ENCODE measurements around the gene ACTR3C. TPM values are rescaled to one million over a fixed set of nuclear protein-coding genes. Genes with fewer than 3 reads are reported as not detected.

The ACTR3C gene
- total and polyA plus RNA-seq, 2 donors from 2014 or later = 15.8 to 31.6 TPM

DNA sequence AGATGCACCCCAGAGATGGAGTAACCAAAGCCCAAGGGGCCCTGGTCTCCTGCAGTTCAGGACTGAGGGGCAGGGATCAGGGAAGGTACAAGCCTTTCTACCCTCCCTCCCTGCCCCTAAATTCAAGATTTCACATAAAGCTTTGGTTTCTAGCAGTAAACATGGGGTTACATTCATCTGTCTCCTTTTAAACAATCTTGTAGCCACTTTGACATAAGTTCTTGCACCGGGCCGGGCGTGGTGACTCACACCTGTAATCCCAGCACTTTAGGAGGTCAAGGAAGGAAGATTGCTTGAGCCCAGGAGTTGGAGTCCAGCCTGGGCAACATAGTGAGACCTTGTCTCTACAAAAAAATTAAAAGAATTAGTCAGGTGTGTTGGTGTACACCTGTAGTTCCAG, 4.0 kb upstream of the ACTR3C start:
- Histone ChIP-seq H3K36me3 (ENCODE audit: control insufficient read depth in 2 of 3, insufficient read depth in 3 of 3, low read length in 3 of 3) (peaks cover 0 to 15% (median 0%) of the 10 kb centered on the region in 3 donors), H3K4me3 (ENCODE audit: low read length in 3 of 3) (no peak overlapping the region), H3K9ac (ENCODE audit: low read length in 3 of 3) (no peak overlapping the region), H3K27me3 (ENCODE audit: control insufficient read depth, insufficient read depth, low read length) (no peaks in the 10 kb centered on the region), H3K27ac (ENCODE audit: low read depth in 2 of 2, low read length in 2 of 2) (no peak overlapping the region), H3K4me1 (ENCODE audit: control insufficient read depth in 2 of 3, insufficient read depth in 2 of 3, low read depth in 1 of 3, low read length in 3 of 3) (peaks cover 0 to 18% (median 7%) of the 10 kb centered on the region in 3 donors), H3K9me3 (ENCODE audit: control insufficient read depth in 2 of 3, insufficient read depth in 1 of 3, low read length in 3 of 3) (no peaks in the 10 kb centered on the region)
- TF ChIP-seq CTCF (IDR thresholded peaks at IDR 0.05; ENCODE audit: borderline replicate concordance, extremely low read depth, insufficient read depth) = no peak
- no peak for FAIRE-seq
- intact Hi-C loops (cut with DNase I) = no loop called here
- no peak for DNase-seq

DNA sequence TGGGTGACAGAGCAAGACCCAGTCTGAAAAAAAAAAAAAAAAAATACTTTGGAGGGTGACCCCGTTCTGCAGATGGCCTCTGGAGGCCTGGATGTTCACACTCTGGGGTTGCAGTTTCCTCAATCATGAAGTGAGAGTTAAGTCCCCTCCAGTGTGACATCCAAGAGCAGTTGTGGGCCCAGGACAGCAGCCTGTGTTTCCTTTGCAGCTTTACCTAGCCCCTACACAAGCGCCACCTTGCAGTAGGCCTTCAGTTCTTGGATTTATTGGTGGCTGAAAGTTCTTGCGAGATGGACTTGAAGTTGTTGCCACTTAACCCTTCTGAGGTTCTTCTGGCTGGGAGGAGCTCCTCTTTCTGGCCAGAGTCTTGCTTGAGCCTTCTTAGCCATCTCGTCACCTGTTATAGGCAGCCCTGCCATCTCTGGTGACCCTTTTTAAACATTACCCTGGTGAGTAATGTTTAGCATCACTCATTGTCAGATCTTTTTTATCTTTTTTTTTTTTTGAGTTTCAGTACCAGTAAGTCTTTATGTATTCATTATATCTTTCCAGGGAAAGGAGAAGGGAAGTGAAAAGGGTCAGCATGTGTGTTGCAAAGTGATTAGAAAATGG, 3.4 kb upstream of the ACTR3C start:
- Histone ChIP-seq H3K27me3 (ENCODE audit: control insufficient read depth, insufficient read depth, low read length) (no peaks in the 10 kb centered on the region), H3K4me3 (ENCODE audit: low read length in 3 of 3) (no peak overlapping the region), H3K4me1 (ENCODE audit: control insufficient read depth in 2 of 3, insufficient read depth in 2 of 3, low read depth in 1 of 3, low read length in 3 of 3) (peaks cover 0 to 23% (median 12%) of the 10 kb centered on the region in 3 donors), H3K36me3 (ENCODE audit: control insufficient read depth in 2 of 3, insufficient read depth in 3 of 3, low read length in 3 of 3) (peaks cover 0 to 15% (median 0%) of the 10 kb centered on the region in 3 donors), H3K27ac (ENCODE audit: low read depth in 2 of 2, low read length in 2 of 2) (no peak overlapping the region), H3K9ac (ENCODE audit: low read length in 3 of 3) (no peak overlapping the region), H3K9me3 (ENCODE audit: control insufficient read depth in 2 of 3, insufficient read depth in 1 of 3, low read length in 3 of 3) (no peaks in the 10 kb centered on the region)
- no peak for TF ChIP-seq CTCF (IDR thresholded peaks at IDR 0.05; ENCODE audit: borderline replicate concordance, extremely low read depth, insufficient read depth)
- intact Hi-C loops (cut with DNase I) = no loop called here
- DNase-seq (no peak), FAIRE-seq (no peak)

DNA sequence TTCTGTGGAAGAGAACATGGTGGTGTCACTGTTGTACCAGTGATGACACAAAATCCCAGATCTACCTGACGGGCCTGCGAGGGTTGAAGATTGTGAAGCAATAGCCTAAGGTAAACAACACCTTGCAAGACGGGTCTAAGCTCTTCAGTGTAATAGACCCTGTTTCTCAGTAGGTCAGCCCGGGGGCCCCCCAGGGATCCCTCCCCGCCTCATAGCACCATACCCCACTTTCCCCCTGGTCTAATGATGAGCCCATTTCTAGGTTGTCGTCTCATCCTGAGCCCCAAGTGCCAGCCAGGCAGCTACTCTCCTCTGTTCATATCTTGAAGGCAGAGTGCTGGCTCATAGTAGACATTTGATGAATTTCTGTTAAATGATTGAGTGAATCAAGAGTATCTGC, 2.6 kb upstream of the ACTR3C start:
- Histone ChIP-seq H3K9me3 (ENCODE audit: control insufficient read depth in 2 of 3, insufficient read depth in 1 of 3, low read length in 3 of 3) (no peaks in the 10 kb centered on the region), H3K27me3 (ENCODE audit: control insufficient read depth, insufficient read depth, low read length) (no peaks in the 10 kb centered on the region), H3K36me3 (ENCODE audit: control insufficient read depth in 2 of 3, insufficient read depth in 3 of 3, low read length in 3 of 3) (peaks cover 0 to 15% (median 0%) of the 10 kb centered on the region in 3 donors), H3K4me1 (ENCODE audit: control insufficient read depth in 2 of 3, insufficient read depth in 2 of 3, low read depth in 1 of 3, low read length in 3 of 3) (peaks cover 0 to 28% (median 16%) of the 10 kb centered on the region in 3 donors), H3K27ac (ENCODE audit: low read depth in 2 of 2, low read length in 2 of 2) (no peak overlapping the region), H3K9ac (ENCODE audit: low read length in 3 of 3) (no peak overlapping the region), H3K4me3 (ENCODE audit: low read length in 3 of 3) (no peak overlapping the region)
- no peak for TF ChIP-seq CTCF (IDR thresholded peaks at IDR 0.05; ENCODE audit: borderline replicate concordance, extremely low read depth, insufficient read depth)
- FAIRE-seq (no peak), DNase-seq (no peak)
- intact Hi-C loops (cut with DNase I) = no loop called here
